Gastrocnemius medialis (tissue), 4 donors: ENCODE measurements around the gene ABLIM3.

Source experiments
- CTCF ChIP-seq, 5 experiments: fragments of 450-650 bp in 3 of 5; fragments of 200-600 bp in 2 of 5; sonication (generic) in 2 of 5; IDR thresholded peaks in 4 of 5; conservative IDR thresholded peaks in 1 of 5; 1 replicate in 4 of 5; 2 replicates in 1 of 5; pipeline ENCODE4 v1.5.1; 2016 to 2019; ENCODE audit warnings: antibody characterized with exemption in 5 of 5, mild to moderate bottlenecking in 3 of 5, moderate library complexity in 3 of 5
- POLR2A ChIP-seq, 2 donors: fragments of 450-650 bp; IDR thresholded peaks; one replicate each; pipeline ENCODE4 v1.6.1; 2017; ENCODE audit warnings: antibody characterized with exemption in 2 of 2, mild to moderate bottlenecking in 2 of 2, moderate library complexity in 2 of 2

- peak; percentile 70 to 88 (median 75) for TF ChIP-seq CTCF (IDR thresholded peaks at IDR 0.05 in 4 of 5, conservative IDR thresholded peaks at IDR 0.05 in 1 of 5)
- TF ChIP-seq POLR2A (IDR thresholded peaks at IDR 0.05) = no peak
These were observed 127.8 kb downstream of the ABLIM3 start for GRCh38 chr5:149268928-149269557.
